ENCODE data around the gene LRRC8B.
"Not testable (repeated sequence)": the region's sequence is repeated elsewhere in the genome, so short reads cannot be mapped to it uniquely, and the experiment has no call there.

- not testable (repeated sequence) for TF ChIP-seq CSRNP3 (CRISPR knock-in tag; IDR thresholded peaks at IDR 0.05); ZFP3 (CRISPR knock-in tag; IDR thresholded peaks at IDR 0.05); OSR1 (CRISPR knock-in tag; IDR thresholded peaks at IDR 0.05); ESRRG (CRISPR knock-in tag; IDR thresholded peaks at IDR 0.05); PPARA (CRISPR knock-in tag; IDR thresholded peaks at IDR 0.05; ENCODE audit: borderline replicate concordance); PATZ1 (CRISPR knock-in tag; IDR thresholded peaks at IDR 0.05; ENCODE audit: borderline replicate concordance); ZNF70 (CRISPR knock-in tag; IDR thresholded peaks at IDR 0.05); RARB (CRISPR knock-in tag; IDR thresholded peaks at IDR 0.05); ARNTL (CRISPR knock-in tag; IDR thresholded peaks at IDR 0.05; ENCODE audit: borderline replicate concordance, low read depth); CREB5 (CRISPR knock-in tag; IDR thresholded peaks at IDR 0.05; ENCODE audit: low read depth); TCF4 (CRISPR knock-in tag; IDR thresholded peaks at IDR 0.05; ENCODE audit: borderline replicate concordance); ZNF8 (CRISPR knock-in tag; IDR thresholded peaks at IDR 0.05)
- TF ChIP-seq, protein P1, sequence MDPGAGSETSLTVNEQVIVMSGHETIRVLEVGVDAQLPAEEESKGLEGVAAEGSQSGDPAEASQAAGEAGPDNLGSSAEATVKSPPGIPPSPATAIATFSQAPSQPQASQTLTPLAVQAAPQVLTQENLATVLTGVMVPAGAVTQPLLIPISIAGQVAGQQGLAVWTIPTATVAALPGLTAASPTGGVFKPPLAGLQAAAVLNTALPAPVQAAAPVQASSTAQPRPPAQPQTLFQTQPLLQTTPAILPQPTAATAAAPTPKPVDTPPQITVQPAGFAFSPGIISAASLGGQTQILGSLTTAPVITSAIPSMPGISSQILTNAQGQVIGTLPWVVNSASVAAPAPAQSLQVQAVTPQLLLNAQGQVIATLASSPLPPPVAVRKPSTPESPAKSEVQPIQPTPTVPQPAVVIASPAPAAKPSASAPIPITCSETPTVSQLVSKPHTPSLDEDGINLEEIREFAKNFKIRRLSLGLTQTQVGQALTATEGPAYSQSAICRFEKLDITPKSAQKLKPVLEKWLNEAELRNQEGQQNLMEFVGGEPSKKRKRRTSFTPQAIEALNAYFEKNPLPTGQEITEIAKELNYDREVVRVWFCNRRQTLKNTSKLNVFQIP (CRISPR knock-in tag; IDR thresholded peaks at IDR 0.05; ENCODE audit: borderline replicate concordance, low read depth), result not testable (repeated sequence)
These were observed 68.3 kb downstream of the LRRC8B start for GRCh38 chr1:89592861-89593302.

Measured in SK-N-SH treated with all-trans-retinoic acid at 6 μM for 48 hours (cell line).